ENCODE results near the gene HMGN4. TPM values are rescaled to one million over a fixed set of nuclear protein-coding genes. Genes with fewer than 3 reads are reported as not detected.

Gene HMGN4
- total RNA-seq, 1 experiment from 2014 or later: 104 TPM

- DNase-seq (ENCODE audit: low spot score): no peak
These were observed 14.0 kb downstream of the HMGN4 start for GRCh38 chr6:26552205-26552604.

GRCh38 chr6:26552640-26553188 lies 14.5 kb downstream of the HMGN4 start:
- no peak for DNase-seq (ENCODE audit: low spot score)

- DNase-seq (ENCODE audit: low spot score): peak; percentile 69
These were observed 15.1 kb downstream of the HMGN4 start for GRCh38 chr6:26553264-26553634.

GRCh38 chr6:26553635-26554446 lies 15.7 kb downstream of the HMGN4 start:
- peak; percentile 84 for DNase-seq (ENCODE audit: low spot score)

GRCh38 chr6:26554447-26554696 lies 16.2 kb downstream of the HMGN4 start:
- DNase-seq (ENCODE audit: low spot score): no peak

- DNase-seq (ENCODE audit: low spot score): no peak
These were observed 16.7 kb downstream of the HMGN4 start for GRCh38 chr6:26554697-26555504.

GRCh38 chr6:26555505-26556262 lies 17.5 kb downstream of the HMGN4 start:
- DNase-seq (ENCODE audit: low spot score): no peak

GRCh38 chr6:26556263-26557070 lies 18.3 kb downstream of the HMGN4 start:
- DNase-seq (ENCODE audit: low spot score): peak; percentile 92

GRCh38 chr6:26561533-26562466 lies 23.6 kb downstream of the HMGN4 start:
- no peak for DNase-seq (ENCODE audit: low spot score)

- DNase-seq (ENCODE audit: low spot score): no peak
These were observed 25.3 kb downstream of the HMGN4 start for GRCh38 chr6:26563488-26563887.

GRCh38 chr6:26568601-26569432 lies 30.7 kb downstream of the HMGN4 start:
- DNase-seq (ENCODE audit: low spot score): peak; percentile 87

- no peak for DNase-seq (ENCODE audit: low spot score)
These were observed 31.2 kb downstream of the HMGN4 start for GRCh38 chr6:26569433-26569764.

- no peak for DNase-seq (ENCODE audit: low spot score)
These were observed 32.1 kb downstream of the HMGN4 start for GRCh38 chr6:26570027-26570809.

- peak; percentile 89 for DNase-seq (ENCODE audit: low spot score)
These were observed 33.6 kb downstream of the HMGN4 start for GRCh38 chr6:26571592-26572296.

- no peak for DNase-seq (ENCODE audit: low spot score)
These were observed 37.4 kb downstream of the HMGN4 start for GRCh38 chr6:26575494-26575939.

- no peak for DNase-seq (ENCODE audit: low spot score)
These were observed 38.3 kb downstream of the HMGN4 start for GRCh38 chr6:26576407-26576843.

- DNase-seq (ENCODE audit: low spot score): peak; percentile 72
These were observed 39.0 kb downstream of the HMGN4 start for GRCh38 chr6:26576929-26577719.

All from H4 (cell line).